ENCODE measurements around the gene NUP93. TPM values are rescaled to one million over a fixed set of nuclear protein-coding genes. Genes with fewer than 3 reads are reported as not detected.
A peak's percentile ranks its signal among the peaks of the same experiment; 100 is the strongest.

Gene NUP93
- total RNA-seq, 1 donor, result 60.9 TPM

DNA sequence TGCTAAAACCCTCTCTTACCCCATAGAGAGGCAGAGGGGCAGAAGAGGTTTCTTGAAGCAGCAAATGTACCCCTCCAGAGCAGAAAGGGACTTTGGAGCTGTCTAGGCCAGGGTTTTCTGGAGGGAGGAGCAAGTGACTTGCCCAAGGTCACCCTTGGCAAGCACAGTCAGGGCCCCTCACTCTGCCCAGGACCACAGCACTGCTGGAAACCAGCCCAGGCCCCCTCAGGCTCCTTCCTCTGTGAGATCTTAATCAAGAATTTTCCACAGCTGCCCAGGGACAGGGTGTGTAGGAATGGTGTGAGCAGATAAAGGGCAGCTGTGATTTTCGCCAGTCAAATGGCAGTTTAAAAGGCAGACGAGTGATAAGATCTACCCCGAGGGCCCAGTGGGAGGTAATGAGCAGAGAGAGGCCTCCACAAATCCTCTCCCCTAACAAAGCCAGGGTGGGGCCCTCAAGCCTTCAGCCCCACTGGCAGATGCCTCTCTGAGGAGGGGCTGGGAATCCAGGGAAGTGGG lies 131.2 kb downstream of the NUP93 start:
- no peak for TF ChIP-seq CTCF (IDR thresholded peaks at IDR 0.05; ENCODE audit: insufficient read depth, low read depth, low read length)

DNA sequence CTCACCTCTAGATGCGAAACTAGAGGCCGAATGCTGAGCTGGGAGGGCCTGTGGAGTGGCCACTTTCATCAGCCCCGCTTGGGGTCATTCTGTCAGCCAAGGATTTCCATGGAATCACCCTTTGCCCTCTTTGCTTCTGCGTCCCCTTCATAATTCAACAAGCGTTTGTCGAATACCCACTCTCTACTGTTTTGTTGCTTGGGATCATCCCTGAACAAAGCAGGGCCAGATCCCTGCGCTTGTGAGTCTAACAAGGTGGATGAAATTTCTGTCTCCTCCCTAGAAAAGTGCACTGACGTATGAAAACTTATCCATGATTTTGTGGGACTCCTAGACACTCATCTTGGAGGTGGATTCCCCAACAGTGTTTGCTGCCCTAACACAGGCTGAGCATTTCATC lies 131.8 kb downstream of the NUP93 start:
- DNase-seq (ENCODE audit: low read depth), result no peak
- TF ChIP-seq CTCF (IDR thresholded peaks at IDR 0.05; ENCODE audit: insufficient read depth, low read depth, low read length), result no peak
- H3K4me3 ChIP-seq (ENCODE audit: low read depth, low read length), result no peak overlapping the region

More for the DNA sequence above, 131.2 kb downstream of the NUP93 start:
- no peak overlapping the region for H3K4me3 ChIP-seq (ENCODE audit: low read depth, low read length)
- DNase-seq (ENCODE audit: low read depth), result peak; percentile 85

DNA sequence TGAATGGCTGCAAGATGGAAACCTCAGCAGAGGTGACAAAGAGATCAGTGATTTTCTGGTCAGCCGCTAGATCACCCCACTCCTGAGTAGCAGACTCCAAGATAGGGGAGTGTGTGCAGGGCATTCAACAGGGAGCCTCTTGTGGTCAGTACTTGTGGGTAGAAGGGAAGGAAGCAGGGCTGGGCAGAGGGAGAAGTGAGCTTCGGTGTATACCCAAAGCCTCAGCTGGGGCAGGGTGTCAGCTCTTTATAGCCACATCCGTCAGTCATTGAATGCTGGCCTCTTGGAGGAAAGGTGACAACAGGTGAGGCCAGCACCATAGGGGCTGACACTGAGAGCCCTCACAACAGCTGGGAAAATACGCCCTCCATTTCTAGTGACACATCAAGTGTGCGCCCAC lies 132.8 kb downstream of the NUP93 start:
- no peak for DNase-seq (ENCODE audit: low read depth)
- H3K4me3 ChIP-seq (ENCODE audit: low read depth, low read length), result no peak overlapping the region
- TF ChIP-seq CTCF (IDR thresholded peaks at IDR 0.05; ENCODE audit: insufficient read depth, low read depth, low read length), result no peak

GRCh38 chr16:56864960-56865359 lies 135.0 kb downstream of the NUP93 start, which contains the start of gene SLC12A3:
Gene SLC12A3 (plus strand): TSS chr16:56865207. CDS start chr16:56865236, 29 bp downstream.
- TF ChIP-seq CTCF (IDR thresholded peaks at IDR 0.05; ENCODE audit: insufficient read depth, low read depth, low read length), result no peak
- no peak within 1 kb of the TSS for H3K4me3 ChIP-seq (ENCODE audit: low read depth, low read length)
- no peak for DNase-seq (ENCODE audit: low read depth)

DNA sequence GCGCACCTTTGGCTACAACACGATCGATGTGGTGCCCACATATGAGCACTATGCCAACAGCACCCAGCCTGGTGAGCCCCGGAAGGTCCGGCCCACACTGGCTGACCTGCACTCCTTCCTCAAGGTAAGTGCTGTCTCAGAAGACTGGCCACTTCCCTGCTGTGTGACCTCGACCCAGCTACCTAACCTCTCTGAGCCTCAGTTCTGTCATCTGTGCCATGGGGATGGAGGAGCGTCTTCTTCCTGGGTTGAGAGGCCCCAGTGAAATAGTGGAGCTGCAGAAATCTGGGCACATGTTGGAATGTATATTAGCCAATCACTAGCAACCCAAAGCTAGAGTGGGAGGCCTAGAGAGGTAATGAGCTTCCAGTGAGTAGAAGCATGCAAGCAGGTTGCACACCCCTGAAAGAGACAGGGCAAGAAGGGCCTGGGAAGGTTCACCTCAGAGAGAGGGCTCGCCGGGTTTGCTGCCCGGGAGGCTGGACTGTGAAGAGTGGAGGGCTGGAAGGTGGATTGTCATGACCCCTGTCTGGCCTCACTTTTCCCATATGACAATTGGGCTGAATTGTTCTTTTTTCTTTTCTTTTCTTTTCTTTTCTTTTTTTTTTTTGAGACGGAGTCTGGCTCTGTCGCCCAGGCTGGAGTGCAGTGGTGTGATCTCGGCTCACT lies 135.6 kb downstream of the NUP93 start:
- no peak for TF ChIP-seq CTCF (IDR thresholded peaks at IDR 0.05; ENCODE audit: insufficient read depth, low read depth, low read length)
- DNase-seq (ENCODE audit: low read depth), result no peak
- no peak overlapping the region for H3K4me3 ChIP-seq (ENCODE audit: low read depth, low read length)

DNA sequence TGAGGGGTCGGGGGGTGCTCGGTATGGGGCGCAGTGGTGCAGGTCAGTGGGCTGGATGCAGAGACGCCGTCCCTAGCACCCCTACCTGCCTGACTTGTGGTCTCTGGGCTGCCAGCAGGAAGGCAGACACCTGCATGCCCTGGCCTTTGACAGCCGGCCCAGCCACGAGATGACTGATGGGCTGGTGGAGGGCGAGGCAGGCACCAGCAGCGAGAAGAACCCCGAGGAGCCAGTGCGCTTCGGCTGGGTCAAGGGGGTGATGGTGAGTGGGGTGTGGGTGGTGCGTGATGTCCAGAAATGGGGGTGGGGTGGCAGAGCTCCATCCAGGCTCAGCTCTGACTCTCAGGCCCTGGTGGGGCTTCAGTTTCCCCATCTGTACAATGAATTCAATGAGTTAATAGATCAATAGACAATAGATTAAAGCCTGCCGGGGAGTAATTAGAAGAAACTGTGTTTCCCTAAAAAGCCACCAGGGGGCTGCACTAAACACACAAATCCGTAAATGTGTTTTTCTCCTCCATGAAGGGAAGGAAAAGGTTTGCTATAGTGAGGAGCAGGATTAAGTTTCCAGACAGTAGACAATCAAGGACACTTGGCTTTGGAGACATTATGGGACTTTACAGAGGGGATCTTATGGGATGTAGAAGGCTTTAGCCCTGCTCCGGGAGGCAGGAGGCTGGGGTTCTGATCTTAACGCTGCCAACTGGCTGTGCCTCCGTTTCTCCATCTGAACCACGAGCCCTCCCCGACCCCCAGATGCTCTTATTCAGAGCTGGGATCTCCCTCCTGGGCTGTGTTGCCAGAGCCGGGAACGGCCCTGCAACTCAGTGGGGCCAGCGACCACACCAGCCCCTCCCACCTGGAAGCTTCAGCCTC lies 137.3 kb downstream of the NUP93 start:
- H3K4me3 ChIP-seq (ENCODE audit: low read depth, low read length), result no peak overlapping the region
- peak; percentile 75 for DNase-seq (ENCODE audit: low read depth)
- peak; percentile 74 for TF ChIP-seq CTCF (IDR thresholded peaks at IDR 0.05; ENCODE audit: insufficient read depth, low read depth, low read length)
